KG1 (cell line): Measurements from ENCODE around the gene AAGAB.
"Not testable (repeated sequence)": the region's sequence is repeated elsewhere in the genome, so short reads cannot be mapped to it uniquely, and the experiment has no call there.

Source experiments
- DNase-seq: peaks from one replicate; lab custom pipeline; 2025; lab: John Stamatoyannopoulos, UW

Gene AAGAB

DNA sequence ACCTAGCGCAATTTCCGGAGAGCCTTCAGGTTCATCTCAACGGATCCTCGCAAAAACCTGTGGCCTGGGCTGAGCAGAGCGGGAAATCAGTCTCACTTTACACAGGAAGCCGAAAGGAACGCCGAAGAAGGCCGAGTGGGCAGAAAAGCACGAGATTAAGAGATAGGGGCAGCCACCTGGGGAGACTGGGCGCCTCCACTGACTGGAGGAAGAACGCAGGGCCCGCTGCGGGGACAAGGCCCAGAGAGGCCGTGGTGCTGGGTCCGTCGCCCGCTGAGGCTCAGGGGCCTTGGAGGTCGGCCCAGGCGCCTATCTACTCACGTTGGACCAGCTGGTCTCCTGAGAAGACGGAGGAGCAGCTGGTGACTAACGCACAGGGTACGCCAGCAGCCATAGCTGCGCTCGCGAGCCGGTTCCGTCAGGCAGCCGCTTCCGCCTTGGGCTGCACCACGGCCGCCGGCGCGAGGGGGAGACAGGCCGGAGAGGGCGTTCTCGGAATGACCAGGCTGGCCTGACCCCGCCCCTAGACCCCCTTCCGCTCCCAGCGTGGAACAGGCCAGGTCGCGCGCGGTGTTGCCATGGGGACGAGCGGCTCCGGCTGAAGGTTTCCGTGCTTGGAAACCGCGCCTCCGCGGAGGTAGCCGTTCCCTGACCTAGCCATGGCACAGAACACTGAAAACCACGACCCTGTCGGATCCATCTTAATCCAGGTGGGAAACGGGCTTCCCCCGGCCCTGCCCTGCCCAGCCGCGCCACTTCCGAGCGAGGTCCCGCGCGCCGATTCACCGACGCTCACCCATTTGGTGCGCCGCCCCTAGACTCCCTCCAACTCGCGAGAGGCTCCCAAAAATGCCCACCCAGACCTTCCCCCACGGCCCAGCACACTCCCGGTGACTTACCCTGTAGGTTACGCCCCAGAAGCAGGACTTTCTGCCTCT, at the start of gene AAGAB, which contains the start of gene IQCH:
Gene AAGAB, minus strand, starts transcription at position 424 of the 938 bp plus-strand sequence. Its CDS starts 30 bp downstream, at position 394.
Gene IQCH, plus strand, starts transcription at position 549 of the 938 bp plus-strand sequence. Its CDS starts 111 bp downstream, at position 660.
- peak; percentile 93 for DNase-seq

GRCh38 chr15:67303490-67304363, 49.3 kb upstream of the AAGAB start:
- no peak for DNase-seq

- no peak for DNase-seq
Measured at GRCh38 chr15:67300266-67301025, 46.0 kb upstream of the AAGAB start.

GRCh38 chr15:67296684-67297083, 42.2 kb upstream of the AAGAB start:
- no peak for DNase-seq

DNA sequence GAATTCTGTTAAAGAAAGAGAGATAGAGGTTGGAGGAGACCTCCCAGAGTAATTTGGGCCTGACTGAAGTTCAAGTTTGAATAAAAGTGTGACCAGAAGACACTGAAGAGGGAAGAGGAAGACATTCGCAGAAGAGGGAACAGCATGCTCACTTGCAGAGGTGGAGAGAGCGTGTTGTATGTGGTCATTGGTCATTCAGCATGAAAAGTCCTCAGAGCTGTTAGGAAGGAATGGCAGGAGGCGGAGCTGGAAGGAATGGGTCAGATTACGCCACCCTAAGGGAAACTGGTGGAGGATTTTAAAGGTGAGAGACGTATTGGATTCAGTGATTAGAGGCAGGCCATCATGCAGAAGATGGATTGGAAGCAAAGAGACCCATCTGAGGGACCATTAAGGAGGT, 41.7 kb upstream of the AAGAB start:
- DNase-seq, result no peak

DNA sequence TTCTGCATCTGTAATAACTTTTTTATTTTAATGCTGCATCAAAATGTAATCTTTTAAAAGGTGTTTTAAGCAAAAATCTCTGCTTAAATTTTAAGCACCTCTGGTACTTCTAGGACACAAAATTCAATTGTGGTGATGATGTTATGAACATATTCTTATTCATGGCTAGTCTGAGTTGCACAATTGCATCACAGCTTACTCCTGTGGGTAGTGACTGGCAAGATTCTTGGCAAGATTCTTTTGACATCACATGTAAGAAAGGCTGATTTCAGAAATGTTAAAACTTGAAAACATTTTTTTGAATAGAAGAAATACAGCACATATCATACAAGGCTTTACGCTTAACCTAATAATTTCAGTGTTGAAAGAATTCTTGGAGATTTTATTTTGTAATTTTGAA, 35.9 kb upstream of the AAGAB start:
- DNase-seq, result no peak

- not testable (repeated sequence) for DNase-seq
Measured at GRCh38 chr15:67286400-67286799, 31.9 kb upstream of the AAGAB start.

DNA sequence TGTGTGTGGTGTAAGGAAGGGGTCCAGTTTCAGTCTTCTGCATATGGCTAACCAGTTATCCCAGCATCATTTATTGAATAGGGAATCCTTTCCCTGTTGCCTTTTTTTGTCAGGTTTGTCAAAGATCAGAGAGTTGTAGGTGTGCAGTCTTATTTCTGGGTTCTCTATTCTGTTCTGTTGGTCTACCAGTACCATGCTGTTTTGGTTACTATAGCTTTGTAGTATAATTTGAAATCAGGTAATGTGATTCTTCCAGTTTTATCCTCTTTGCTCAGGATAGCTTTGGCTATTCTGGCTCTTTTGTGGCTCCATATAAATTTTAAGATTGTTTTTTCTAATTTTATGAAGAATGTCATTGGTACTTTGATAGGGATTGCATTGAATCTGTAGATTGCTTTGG, 31.2 kb upstream of the AAGAB start:
- not testable (repeated sequence) for DNase-seq

DNA sequence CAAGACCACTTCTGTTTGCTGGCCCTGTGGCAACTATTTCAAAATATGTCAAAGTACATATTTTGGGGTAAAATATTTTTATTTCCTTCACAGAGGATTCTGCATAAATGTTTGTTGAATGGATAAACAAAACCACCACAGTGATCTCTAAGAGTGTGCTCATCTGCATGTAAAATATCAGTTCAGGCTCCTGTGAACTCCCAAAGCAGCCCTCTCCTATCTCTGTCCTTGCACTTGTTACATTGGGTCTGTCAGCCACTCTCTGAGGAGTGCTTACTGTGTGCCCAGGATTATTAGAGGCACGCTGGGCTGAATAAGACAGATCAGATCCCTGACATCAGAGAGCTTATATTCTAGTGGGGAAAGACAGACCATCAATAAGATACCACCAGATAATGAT, 27.3 kb upstream of the AAGAB start:
- no peak for DNase-seq

- DNase-seq, result no peak
Measured at GRCh38 chr15:67280217-67280616, 25.8 kb upstream of the AAGAB start.

- DNase-seq, result no peak
Measured at GRCh38 chr15:67276666-67277065, 22.2 kb upstream of the AAGAB start.

GRCh38 chr15:67274236-67274635, 19.8 kb upstream of the AAGAB start:
- DNase-seq, result no peak

DNA sequence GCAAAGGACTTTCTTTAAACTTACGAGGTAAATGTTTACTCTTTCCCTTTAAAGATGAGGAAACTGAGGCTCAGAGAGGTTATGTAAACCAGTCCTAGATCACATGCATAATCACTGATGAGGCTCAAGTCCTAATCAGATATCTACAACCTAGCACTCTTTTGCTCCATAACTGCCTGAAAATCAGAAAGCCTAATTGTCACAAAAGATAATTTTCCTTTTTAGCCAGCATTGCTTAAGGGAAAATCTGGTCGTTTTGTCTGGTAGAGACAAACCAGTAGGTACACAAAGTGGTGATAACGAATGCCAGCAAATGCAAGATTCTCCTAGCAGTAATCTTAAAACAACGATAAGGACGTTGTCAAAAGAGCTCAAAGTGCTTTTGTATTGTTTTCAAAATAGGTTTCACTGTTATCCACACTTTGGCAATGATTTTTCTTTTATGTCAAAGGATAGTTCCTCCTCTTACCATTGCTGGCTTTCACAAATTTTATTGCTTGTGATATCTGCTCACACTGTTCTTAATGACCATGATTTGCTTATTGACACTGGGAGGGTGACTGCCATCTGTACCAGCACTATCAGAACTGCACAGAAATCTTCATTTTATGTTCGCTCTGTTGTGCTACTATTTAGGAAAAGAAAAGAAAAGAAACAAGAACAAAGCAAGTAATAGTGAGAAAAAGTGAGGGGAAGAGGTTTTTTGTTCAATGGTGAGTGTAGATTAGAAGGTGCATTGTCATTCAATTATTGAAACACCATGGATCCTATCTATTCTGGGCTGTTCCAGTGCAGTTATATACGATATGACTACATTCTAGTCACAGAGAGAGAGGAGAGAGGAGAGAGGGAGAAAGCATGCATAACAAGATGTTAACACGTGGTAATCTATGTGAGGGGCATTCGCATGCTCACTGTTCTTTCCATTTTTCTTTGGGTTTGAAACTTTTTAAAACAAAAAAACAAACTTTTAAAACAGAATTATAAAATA, 13.8 kb upstream of the AAGAB start:
- DNase-seq, result no peak

DNA sequence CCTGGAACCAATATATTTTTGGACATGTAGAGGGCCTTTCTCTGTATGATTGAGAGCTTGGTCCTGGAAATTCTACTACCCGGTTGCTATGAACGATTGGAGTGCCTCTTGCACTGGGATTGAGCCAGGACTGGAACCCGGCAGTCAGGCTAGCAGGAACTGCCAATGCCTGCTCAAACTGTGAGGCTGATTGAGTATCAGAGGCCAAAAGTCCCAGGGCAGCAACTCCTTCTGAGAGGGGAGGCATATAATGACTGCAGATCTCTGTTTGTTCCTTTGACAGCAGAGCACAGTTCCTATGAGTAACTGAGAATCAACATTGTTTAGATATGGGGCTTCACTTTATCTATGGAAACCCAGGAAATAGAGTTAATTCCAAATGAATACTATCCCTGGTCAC, 13.0 kb upstream of the AAGAB start:
- DNase-seq, result no peak

DNA sequence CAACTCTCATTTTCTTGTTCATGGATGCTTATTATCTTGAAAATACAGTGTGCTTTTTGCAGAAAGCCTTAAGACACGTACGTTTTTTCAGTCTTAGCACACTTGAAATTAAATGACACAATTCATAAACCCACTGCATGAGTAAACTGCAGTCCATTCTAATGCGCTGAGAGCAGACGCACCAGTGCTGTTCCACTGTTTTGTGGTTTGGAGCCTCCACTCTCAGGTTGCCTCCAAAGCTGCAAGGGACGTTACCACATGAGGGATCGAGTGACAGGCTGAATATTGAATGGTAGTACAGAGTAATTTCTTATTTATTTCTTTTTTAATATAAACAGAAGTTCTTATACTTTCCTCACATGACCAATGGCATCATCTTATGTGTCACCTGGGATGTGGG, 12.4 kb upstream of the AAGAB start:
- no peak for DNase-seq

GRCh38 chr15:67259806-67260205, 5.3 kb upstream of the AAGAB start:
- DNase-seq, result no peak

GRCh38 chr15:67259379-67259778, 4.9 kb upstream of the AAGAB start:
- no peak for DNase-seq

- not testable (repeated sequence) for DNase-seq
Measured at GRCh38 chr15:67258412-67258811, 4.0 kb upstream of the AAGAB start.

GRCh38 chr15:67256051-67256450, 1.6 kb upstream of the AAGAB start:
- no peak for DNase-seq

- DNase-seq, result no peak
Measured at GRCh38 chr15:67253549-67254237, 768 bp downstream of the AAGAB start.
